Esophagus squamous epithelium (tissue), 4 donors: ENCODE measurements around the gene RAPGEF4.

Experiments used
- POLR2A ChIP-seq, 4 donors: fragments of 450-650 bp; IDR thresholded peaks; one replicate each; pipeline ENCODE4 v1.6.1; 2017; ENCODE audit warnings: antibody characterized with exemption in 4 of 4, mild to moderate bottlenecking in 4 of 4, moderate library complexity in 3 of 4
- TF ChIP-seq, protein P1 (sequence below), 6 experiments: fragments of 450-650 bp in 4 of 6; fragments of 200-600 bp in 2 of 6; sonication (generic) in 2 of 6; IDR thresholded peaks; one replicate each; pipeline ENCODE4 v1.5.1; 2016 to 2019; ENCODE audit warnings: antibody characterized with exemption in 6 of 6, mild to moderate bottlenecking in 4 of 6, moderate library complexity in 4 of 6

- TF ChIP-seq, protein P1, sequence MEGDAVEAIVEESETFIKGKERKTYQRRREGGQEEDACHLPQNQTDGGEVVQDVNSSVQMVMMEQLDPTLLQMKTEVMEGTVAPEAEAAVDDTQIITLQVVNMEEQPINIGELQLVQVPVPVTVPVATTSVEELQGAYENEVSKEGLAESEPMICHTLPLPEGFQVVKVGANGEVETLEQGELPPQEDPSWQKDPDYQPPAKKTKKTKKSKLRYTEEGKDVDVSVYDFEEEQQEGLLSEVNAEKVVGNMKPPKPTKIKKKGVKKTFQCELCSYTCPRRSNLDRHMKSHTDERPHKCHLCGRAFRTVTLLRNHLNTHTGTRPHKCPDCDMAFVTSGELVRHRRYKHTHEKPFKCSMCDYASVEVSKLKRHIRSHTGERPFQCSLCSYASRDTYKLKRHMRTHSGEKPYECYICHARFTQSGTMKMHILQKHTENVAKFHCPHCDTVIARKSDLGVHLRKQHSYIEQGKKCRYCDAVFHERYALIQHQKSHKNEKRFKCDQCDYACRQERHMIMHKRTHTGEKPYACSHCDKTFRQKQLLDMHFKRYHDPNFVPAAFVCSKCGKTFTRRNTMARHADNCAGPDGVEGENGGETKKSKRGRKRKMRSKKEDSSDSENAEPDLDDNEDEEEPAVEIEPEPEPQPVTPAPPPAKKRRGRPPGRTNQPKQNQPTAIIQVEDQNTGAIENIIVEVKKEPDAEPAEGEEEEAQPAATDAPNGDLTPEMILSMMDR (IDR thresholded peaks at IDR 0.05): no peak
- no peak for TF ChIP-seq POLR2A (IDR thresholded peaks at IDR 0.05)
Observed at GRCh38 chr2:173091910-173092309, 356.3 kb downstream of the RAPGEF4 start.
